Activated CD8-positive, alpha-beta memory T cell treated with anti-CD3 and anti-CD28 coated beads, Interleukin-2, amount 50 U/mL, for 1 hour (primary cell): ENCODE data around the gene VEPH1.

Source experiments
- DNase-seq: peaks from one replicate; pipeline ENCODE4 v3.0.0-alpha.2; 2020; ENCODE audit errors: extremely low read depth

Gene VEPH1

GRCh38 chr3:157259825-157260224 is 243.4 kb downstream of the VEPH1 start:
- DNase-seq, result no peak

- no peak for DNase-seq
Measured at GRCh38 chr3:157257101-157257500, 246.1 kb downstream of the VEPH1 start.

DNA sequence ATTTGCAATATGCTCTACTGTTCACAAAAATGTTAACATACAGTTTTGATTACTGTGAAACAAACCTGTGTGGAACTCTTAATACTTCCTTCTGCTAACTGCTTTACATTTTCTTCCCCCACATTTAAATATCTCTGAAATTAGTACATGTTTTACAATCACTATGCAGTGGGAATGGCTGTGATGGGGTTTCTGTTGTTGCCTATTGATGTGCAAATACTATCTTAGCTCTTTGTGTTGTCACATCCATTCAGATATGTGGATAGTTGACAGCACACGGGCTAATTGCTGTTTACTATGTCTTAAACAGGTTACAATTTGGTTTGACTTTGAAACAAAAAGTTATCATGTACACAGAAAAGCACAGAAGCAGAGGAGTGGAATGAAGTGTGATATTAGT is 247.4 kb downstream of the VEPH1 start:
- DNase-seq, result no peak

DNA sequence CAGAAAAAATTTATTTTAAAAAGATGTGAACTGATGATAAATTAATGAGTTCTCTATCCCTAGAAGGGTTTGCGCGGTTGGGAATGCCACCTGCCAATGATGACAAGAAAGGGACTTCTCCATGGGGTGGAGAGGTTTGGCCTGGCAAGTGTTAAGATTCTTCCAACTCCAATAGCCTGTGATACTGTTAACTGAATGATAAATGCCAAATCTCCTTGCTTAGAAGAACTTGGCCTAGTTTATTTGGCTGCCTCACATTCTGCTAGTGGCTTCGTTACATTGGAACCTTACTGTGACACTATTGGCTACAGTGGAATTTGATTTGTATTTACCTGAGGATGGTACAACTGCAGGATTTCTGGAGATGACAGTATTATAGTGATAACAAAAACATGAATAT is 251.5 kb downstream of the VEPH1 start:
- DNase-seq, result no peak

- no peak for DNase-seq
Measured at GRCh38 chr3:157249606-157250005, 253.6 kb downstream of the VEPH1 start.

DNA sequence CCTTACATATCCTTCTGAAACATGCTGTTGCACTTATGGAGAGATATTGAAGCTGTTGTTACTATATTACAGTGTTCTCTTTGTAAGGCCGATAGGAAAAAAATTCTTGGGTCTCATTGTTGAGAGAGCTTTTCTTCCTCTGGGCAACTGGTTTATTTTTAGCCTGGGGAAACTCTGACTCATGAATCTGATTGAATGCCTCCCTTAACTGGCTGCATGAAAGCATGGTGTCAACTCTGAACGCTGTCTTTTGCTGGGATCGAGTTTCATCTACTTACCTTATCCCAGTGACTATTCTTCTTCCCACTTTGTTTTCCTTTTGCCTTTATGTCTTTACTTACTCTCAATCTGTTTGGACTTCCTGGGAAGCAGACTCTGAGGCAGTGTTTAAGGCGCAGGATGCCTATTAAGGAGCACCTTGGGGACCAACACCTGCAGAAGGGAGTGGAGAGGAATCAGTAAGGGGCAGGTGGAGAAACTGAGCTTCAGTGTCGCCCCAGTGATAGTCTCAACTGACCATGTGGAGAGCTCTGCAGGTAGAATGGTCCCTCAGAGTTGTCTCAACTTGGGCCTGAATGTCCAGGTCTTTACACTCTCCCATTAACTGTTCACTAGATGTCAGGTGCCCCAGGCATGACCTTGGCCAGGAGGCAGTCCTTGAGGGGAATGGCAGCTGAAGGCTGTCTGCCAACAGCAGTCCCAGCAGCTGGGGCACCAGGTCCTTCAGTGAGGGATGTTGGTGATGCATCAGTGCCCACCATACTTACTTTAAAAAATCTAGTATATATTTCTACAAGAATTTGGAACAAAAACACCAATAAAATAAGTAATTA is 254.4 kb downstream of the VEPH1 start:
- DNase-seq, result no peak

GRCh38 chr3:157247391-157247790 is 255.8 kb downstream of the VEPH1 start:
- no peak for DNase-seq

DNA sequence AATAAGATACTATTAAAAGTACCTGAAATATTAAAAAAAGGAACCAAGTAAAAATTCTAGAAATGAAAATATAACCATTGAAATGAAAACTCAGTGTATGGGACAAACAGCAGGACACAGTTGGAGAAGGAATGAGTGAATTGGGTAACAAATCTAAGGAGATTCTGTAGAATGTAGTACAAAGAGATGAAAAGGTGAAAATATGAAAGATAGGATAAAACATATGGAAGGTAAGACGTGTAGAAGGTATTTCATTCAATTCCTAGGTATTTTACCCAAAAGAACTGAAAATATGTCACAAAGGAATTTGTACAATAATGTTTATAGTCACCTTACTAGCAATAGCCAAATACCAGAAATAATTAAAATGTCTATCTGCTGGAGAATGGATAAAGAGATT is 260.4 kb downstream of the VEPH1 start:
- no peak for DNase-seq

DNA sequence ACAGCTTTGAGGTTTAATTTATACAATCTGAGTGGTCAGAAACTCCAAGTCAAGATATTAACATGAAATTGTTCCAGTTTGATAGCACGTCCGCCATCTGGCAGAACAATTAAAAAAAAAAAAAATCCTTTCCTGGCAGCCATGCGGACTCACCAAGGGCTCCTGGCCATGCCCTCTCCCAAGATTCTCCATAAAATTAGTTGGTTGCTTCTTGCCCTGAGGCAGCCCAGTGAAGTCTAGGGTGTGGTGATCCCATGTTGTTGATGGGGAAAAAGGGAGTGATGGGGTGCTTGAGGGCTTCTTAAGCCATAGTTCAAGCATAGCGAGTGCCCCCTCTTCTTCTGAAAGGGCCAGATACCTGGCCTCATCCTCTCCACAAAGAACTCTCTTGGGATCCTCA is 261.6 kb downstream of the VEPH1 start:
- no peak for DNase-seq

GRCh38 chr3:157240408-157240807 is 262.8 kb downstream of the VEPH1 start:
- no peak for DNase-seq

DNA sequence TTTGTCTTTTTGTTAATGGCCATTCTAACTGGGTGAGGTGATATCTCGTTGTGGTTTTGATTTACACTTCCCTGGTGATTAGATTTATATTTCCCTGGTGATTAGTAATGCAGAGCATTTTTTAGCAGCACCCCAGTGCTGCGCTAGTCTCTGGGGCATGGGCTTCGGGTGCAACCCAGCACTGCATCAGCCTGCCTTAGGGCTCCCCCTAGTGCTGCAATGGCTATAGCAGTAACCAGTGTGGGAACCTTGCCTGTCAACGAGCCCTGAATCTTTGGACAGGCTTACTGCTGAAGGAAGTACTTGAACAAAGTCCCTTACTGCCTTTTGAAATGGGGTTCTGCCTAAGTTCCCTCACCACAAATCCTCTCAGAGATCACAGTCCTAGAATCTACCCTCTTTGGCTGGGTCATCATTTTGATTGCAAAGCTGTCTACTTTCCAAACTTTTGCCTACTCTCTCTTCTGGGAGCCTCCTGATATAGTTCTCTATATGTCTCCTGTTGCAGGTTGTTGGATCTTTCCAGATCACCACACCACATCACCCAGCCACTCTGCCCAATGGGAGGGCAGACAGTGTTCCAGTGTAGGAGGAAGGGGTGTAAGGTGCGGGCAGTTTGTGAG is 264.0 kb downstream of the VEPH1 start:
- peak; percentile 28 for DNase-seq

- no peak for DNase-seq
Measured at GRCh38 chr3:157238457-157238856, 264.8 kb downstream of the VEPH1 start.

- DNase-seq, result no peak
Measured at GRCh38 chr3:157237886-157238285, 265.3 kb downstream of the VEPH1 start.

DNA sequence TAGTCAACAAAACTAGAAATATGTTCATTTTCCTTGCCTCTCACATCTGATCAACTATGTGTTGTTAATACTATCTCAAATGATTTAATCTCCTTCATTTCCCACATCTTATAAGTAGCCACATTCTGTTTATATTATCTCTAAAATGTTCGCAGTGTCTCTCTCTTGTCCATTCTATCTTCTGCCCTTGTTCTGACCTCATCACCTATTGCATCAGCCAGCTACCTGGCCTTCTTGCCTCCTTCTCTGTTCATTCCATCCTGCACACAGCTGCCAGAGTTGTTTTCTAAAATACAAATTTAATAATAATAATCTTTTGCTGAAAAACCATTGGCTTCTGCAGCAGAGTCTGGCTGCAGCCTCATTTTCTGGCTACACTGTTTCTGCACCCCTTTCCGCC is 267.9 kb downstream of the VEPH1 start:
- no peak for DNase-seq

DNA sequence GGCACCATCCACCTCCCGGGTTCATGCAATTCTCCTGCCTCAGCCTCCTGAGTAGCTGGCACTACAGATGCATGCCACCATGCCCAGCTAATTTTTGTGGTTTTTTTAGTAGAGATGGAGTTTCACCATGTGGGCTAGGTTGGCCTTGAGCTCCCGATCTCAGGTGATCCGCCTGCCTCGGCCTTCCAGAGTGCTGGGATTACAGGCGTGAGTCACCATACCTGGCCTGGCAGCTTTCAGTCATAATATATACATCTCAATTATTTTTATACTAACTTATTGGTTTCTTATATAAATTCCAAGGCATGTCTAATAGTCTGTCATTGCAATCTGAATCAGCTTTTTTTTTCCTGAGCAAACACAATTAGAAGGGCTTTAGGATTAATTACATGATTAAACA is 269.3 kb downstream of the VEPH1 start:
- no peak for DNase-seq

- DNase-seq, result no peak
Measured at GRCh38 chr3:157232141-157232540, 271.1 kb downstream of the VEPH1 start.

DNA sequence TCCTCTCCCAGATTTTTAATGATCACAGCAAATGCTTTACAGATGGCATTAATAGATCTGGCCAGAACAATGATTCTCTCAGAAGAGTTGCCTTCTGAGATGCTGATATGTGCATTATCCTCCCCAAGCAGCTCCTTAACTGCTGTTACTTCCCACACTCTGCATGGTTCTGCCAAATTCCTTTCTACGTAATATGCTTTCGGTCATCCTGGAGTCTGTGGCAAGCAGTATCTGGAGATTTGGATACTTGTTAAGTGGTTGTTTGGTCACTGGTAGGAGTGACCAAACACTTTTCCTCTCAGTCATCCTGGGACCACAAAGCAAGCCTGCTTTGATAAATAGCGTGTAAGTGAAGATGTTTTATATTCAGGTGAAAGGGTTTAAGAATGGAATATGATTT is 272.1 kb downstream of the VEPH1 start:
- no peak for DNase-seq

DNA sequence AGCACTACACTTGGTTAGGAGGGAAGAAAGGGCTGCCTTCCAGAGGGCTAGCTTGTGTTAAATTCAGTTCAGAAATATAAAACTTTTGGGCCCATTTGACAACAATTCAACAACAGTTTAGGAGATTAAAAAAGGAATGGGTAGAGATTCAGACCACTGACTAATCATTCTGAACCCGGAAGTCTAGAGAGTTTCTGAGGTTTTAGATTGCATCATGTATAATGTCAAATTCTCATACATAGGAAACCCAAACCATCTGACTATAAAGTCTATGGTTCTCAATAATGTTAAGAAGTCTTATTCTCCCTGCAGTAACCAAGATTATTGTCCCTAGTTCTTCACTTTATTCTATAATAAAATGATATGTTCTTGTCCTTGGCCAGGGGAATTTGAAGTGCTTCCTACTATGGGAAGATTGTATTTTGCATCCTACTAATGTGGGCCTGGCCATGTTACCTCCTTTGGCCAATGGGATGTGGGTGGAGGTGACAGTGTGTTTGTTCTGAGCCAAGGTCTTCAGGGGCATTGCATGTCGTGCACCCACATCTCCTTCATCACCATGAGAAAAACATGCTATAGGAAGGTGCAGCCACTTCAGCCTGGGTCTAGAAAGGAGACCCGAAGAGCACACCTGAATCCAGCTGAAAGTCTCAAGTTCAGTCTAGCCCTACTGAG is 276.9 kb downstream of the VEPH1 start:
- no peak for DNase-seq

GRCh38 chr3:157225001-157225400 is 278.2 kb downstream of the VEPH1 start:
- DNase-seq, result no peak

DNA sequence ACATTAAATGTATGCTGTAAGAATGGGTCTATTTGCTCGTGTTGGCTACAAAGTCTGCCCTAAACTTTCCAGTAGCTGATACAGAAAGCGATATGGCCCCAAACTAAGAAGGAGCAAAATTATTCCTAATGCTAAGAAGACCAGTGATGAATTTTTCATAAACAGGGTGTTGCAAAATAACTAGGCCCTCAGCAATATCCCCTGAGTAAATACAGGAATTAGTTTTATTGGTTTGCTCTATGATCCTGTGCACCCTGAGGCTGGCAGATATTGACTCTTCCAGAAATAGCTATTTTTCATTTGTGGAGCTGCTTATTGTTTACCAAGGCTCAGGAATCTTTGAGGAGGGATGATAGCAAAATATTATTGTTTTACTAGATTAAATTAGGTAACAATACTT is 282.3 kb downstream of the VEPH1 start:
- DNase-seq, result no peak

GRCh38 chr3:157220211-157220610 is 283.0 kb downstream of the VEPH1 start:
- DNase-seq, result no peak

DNA sequence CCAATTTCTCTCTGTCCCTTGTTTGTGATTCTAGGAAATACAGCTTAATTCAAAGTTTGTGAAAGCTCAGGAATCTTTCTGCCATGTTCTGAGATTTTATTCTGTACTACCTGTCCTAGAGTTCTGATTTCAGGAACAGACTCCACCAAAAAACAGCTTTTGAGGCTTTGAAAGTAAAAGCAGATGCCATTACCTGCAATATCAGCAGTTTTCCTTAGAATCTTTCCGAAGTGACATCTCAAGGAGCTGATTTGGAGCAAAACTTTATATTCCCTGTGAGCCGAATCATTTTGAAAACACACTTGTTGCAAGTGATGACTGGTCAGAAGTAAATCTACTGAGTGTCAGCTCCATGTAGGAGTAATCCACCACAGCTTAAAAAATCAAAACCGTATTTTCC is 284.0 kb downstream of the VEPH1 start:
- DNase-seq, result no peak
